Coronary artery (tissue), 2 donors: Measurements from ENCODE around the gene DYNC1I2.
A peak's percentile ranks its signal among the peaks of the same experiment; 100 is the strongest.

Experiments
- DNase-seq: peaks from one replicate; pipeline ENCODE4 v3.0.0-alpha.2; 2017; ENCODE audit warnings: low spot score
- H3K27ac ChIP-seq, 2 donors: fragments of 200-600 bp; sonication (generic); one replicate each; pipeline ENCODE4 v1.5.1; 2016 to 2019
- H3K4me3 ChIP-seq: fragments of 200-600 bp; sonication (generic); 2 replicates; pipeline ENCODE4 v1.5.1; 2016; ENCODE audit warnings: mild to moderate bottlenecking, moderate library complexity
- CTCF ChIP-seq: fragments of 200-600 bp; sonication (generic); IDR thresholded peaks from one replicate; pipeline ENCODE4 v1.5.1; 2019; ENCODE audit warnings: antibody characterized with exemption

DYNC1I2 gene

GRCh38 chr2:171669121-171669520, 18.1 kb upstream of the DYNC1I2 start:
- Histone ChIP-seq H3K4me3 (no peak overlapping the region), H3K27ac (no peak overlapping the region)
- TF ChIP-seq CTCF, result no peak
- DNase-seq, result no peak

- no peak for DNase-seq
Measured at GRCh38 chr2:171670655-171671054, 16.6 kb upstream of the DYNC1I2 start.

GRCh38 chr2:171671867-171672266, 15.4 kb upstream of the DYNC1I2 start:
- no peak overlapping the region for H3K4me3 ChIP-seq
- no peak for TF ChIP-seq CTCF
- DNase-seq, result no peak
- H3K27ac ChIP-seq, result no peak overlapping the region

More at GRCh38 chr2:171670655-171671054, 16.6 kb upstream of the DYNC1I2 start:
- H3K4me3 ChIP-seq, result no peak overlapping the region
- no peak for TF ChIP-seq CTCF
- no peak overlapping the region for H3K27ac ChIP-seq

- Histone ChIP-seq H3K27ac (no peak overlapping the region), H3K4me3 (no peak overlapping the region)
- TF ChIP-seq CTCF, result no peak
- no peak for DNase-seq
Measured at GRCh38 chr2:171673905-171674304, 13.4 kb upstream of the DYNC1I2 start.

- no peak for DNase-seq
- no peak for TF ChIP-seq CTCF
- H3K4me3 ChIP-seq, result no peak overlapping the region
- no peak overlapping the region for H3K27ac ChIP-seq
Measured at GRCh38 chr2:171675810-171676345, 11.4 kb upstream of the DYNC1I2 start.

GRCh38 chr2:171678619-171679018, 8.7 kb upstream of the DYNC1I2 start:
- no peak for DNase-seq
- no peak overlapping the region for H3K4me3 ChIP-seq
- H3K27ac ChIP-seq, result no peak overlapping the region
- no peak for TF ChIP-seq CTCF

- Histone ChIP-seq H3K27ac (peak overlapping the region; percentile 83), H3K4me3 (peak overlapping the region; percentile 85)
- DNase-seq, result no peak
- no peak for TF ChIP-seq CTCF
Measured at GRCh38 chr2:171688129-171688465, 828 bp downstream of the DYNC1I2 start.
